Measurements from ENCODE around the gene FLVCR1.

The FLVCR1 gene

GRCh38 chr1:212945463-212946160 is 87.5 kb downstream of the FLVCR1 start:
- DNase-seq (ENCODE audit: low read depth in 2 of 2), result no peak

GRCh38 chr1:212946872-212947271 is 88.8 kb downstream of the FLVCR1 start:
- no peak for DNase-seq (ENCODE audit: low read depth in 2 of 2)
